IMR-90 (cell line): ENCODE results near the gene CRISPLD2. TPM values are rescaled to one million over a fixed set of nuclear protein-coding genes. Genes with fewer than 3 reads are reported as not detected.

ENCODE experiments used
- ATAC-seq: fragments of 200-7000 bp; cut with Tn5 transposase; 2 replicates; pipeline ENCODE4 v1.9.1; 2020; ENCODE audit warnings: low read depth, mild to moderate bottlenecking, moderate library complexity
- BruUV-seq: library from RNA; stranded (reverse); fragments of 400-500 nt; replicated peaks from 2 replicates; lab custom pipeline; 2021; lab: Mats Ljungman, UMichigan
- CTCF ChIA-PET: fragments of 300-600 bp; formaldehyde crosslinking; extraction: SDS; loops from one replicate; lab custom pipeline; 2021; ENCODE audit warnings: antibody characterized with exemption; lab: Yijun Ruan, JAX
- POLR2A ChIA-PET: fragments of 300-600 bp; sonication (Branson Sonifier 250); formaldehyde crosslinking; loops from one replicate; lab custom pipeline; 2022; ENCODE audit warnings: antibody characterized with exemption; ENCODE audit not compliant: unreplicated experiment; lab: Charles Lee
- DNase-seq: peaks from one replicate; pipeline ENCODE4 v3.0.0; 2013
- H2AFZ ChIP-seq: replicated peaks from 2 replicates; pipeline ENCODE3; 2013; ENCODE audit warnings: low read length, mild to moderate bottlenecking; ENCODE audit not compliant: poor library complexity
- H2AK5ac ChIP-seq: 2 replicates; pipeline ENCODE4 v1.6.1; 2013; ENCODE audit warnings: low read depth, low read length, inconsistent platforms
- H2AK9ac ChIP-seq: replicated peaks from 2 replicates; pipeline ENCODE3; 2013; ENCODE audit warnings: mild to moderate bottlenecking, low read depth, low read length, moderate library complexity; ENCODE audit not compliant: poor library complexity
- H2BK120ac ChIP-seq: 2 replicates; pipeline ENCODE4 v1.6.1; 2013; ENCODE audit warnings: low read depth, low read length, inconsistent platforms
- H2BK15ac ChIP-seq: 3 replicates; pipeline ENCODE4 v1.6.1; 2013; ENCODE audit warnings: low read depth, low read length, inconsistent platforms
- H2BK20ac ChIP-seq: 2 replicates; pipeline ENCODE4 v1.6.1; 2013; ENCODE audit warnings: low read depth, mild to moderate bottlenecking, inconsistent platforms, low read length, moderate library complexity
- H2BK5ac ChIP-seq: 2 replicates; pipeline ENCODE4 v1.6.1; 2013; ENCODE audit warnings: mild to moderate bottlenecking, low read depth, low read length, inconsistent platforms; ENCODE audit not compliant: poor library complexity, severe bottlenecking
- H3K14ac ChIP-seq: replicated peaks from 2 replicates; pipeline ENCODE4 v1.6.1; 2013; ENCODE audit warnings: low read depth, low read length, inconsistent platforms
- H3K18ac ChIP-seq: 2 replicates; pipeline ENCODE4 v1.6.1; 2013; ENCODE audit warnings: low read depth, low read length, control low read depth
- H3K23ac ChIP-seq: 2 replicates; pipeline ENCODE4 v1.6.1; 2013; ENCODE audit warnings: low read depth, low read length, inconsistent platforms
- H3K27ac ChIP-seq: 2 replicates; pipeline ENCODE4 v1.5.1; 2013; ENCODE audit warnings: mild to moderate bottlenecking, control low read depth, low read length; ENCODE audit not compliant: insufficient read depth
- H3K27me3 ChIP-seq: 2 replicates; pipeline ENCODE4 v1.6.1; 2013; ENCODE audit warnings: low read length; ENCODE audit not compliant: control insufficient read depth, insufficient read depth
- H3K36me3 ChIP-seq: 2 replicates; pipeline ENCODE4 v1.6.1; 2013; ENCODE audit warnings: low read length, mixed read lengths; ENCODE audit not compliant: control insufficient read depth, insufficient read depth
- H3K4ac ChIP-seq: 2 replicates; pipeline ENCODE4 v1.6.1; 2013; ENCODE audit warnings: low read depth, low read length, inconsistent platforms
- H3K4me1 ChIP-seq: 2 replicates; pipeline ENCODE4 v1.6.1; 2013; ENCODE audit warnings: low read length, mixed read lengths; ENCODE audit not compliant: control insufficient read depth, insufficient read depth
- H3K4me2 ChIP-seq: 2 replicates; pipeline ENCODE4 v1.6.1; 2013; ENCODE audit warnings: low read depth, mild to moderate bottlenecking, control low read depth, low read length, moderate library complexity
- H3K4me3 ChIP-seq: 2 replicates; pipeline ENCODE4 v1.5.1; 2013; ENCODE audit warnings: low read depth, mild to moderate bottlenecking, control low read depth, low read length, moderate library complexity; ENCODE audit not compliant: insufficient read depth
- H3K56ac ChIP-seq: 2 replicates; pipeline ENCODE4 v1.6.1; 2013; ENCODE audit warnings: low read length, inconsistent platforms; ENCODE audit not compliant: insufficient read depth; ENCODE audit errors: extremely low read depth
- H3K79me1 ChIP-seq, 2 experiments: 2 replicates each; pipeline ENCODE4 v1.6.1; 2013; ENCODE audit warnings: low read length in 2 of 2, inconsistent platforms in 1 of 2, low read depth in 1 of 2
- H3K9ac ChIP-seq: 2 replicates; pipeline ENCODE4 v1.6.1; 2013; ENCODE audit warnings: low read depth, low read length, control low read depth
- H3K9me1 ChIP-seq: 2 replicates; pipeline ENCODE4 v1.6.1; 2013; ENCODE audit warnings: low read length, inconsistent platforms; ENCODE audit not compliant: insufficient read depth
- H3K9me3 ChIP-seq: 2 replicates; pipeline ENCODE4 v1.6.1; 2013; ENCODE audit warnings: low read length; ENCODE audit not compliant: control insufficient read depth, insufficient read depth
- H4K20me1 ChIP-seq: 2 replicates; pipeline ENCODE4 v1.6.1; 2013; ENCODE audit warnings: low read length, inconsistent platforms; ENCODE audit not compliant: insufficient read depth
- H4K5ac ChIP-seq: 2 replicates; pipeline ENCODE4 v1.6.1; 2013; ENCODE audit warnings: mild to moderate bottlenecking, low read depth, low read length, control low read depth
- H4K8ac ChIP-seq, 2 experiments: 2 replicates each; pipeline ENCODE4 v1.6.1; 2013; ENCODE audit warnings: low read depth in 2 of 2, low read length in 2 of 2, control low read depth in 1 of 2, inconsistent platforms in 1 of 2
- H4K91ac ChIP-seq: 2 replicates; pipeline ENCODE4 v1.6.1; 2013; ENCODE audit warnings: low read depth, low read length, inconsistent platforms; ENCODE audit not compliant: insufficient read depth
- BHLHE40 ChIP-seq: fragments of 150-350 bp; IDR thresholded peaks from 2 replicates; pipeline ENCODE4 v1.6.1; 2016; ENCODE audit warnings: mild to moderate bottlenecking, low read depth, low read length
- CEBPB ChIP-seq: IDR thresholded peaks from 2 replicates; pipeline ENCODE4 v1.6.1; 2012; ENCODE audit warnings: low read depth, low read length, improper control_type of control experiment
- CHD1 ChIP-seq: IDR thresholded peaks from 2 replicates; pipeline ENCODE4 v1.6.1; 2012; ENCODE audit warnings: low read depth, low read length, improper control_type of control experiment
- CTCF ChIP-seq: conservative IDR thresholded peaks from 2 replicates; pipeline ENCODE4 v1.5.1; 2012; ENCODE audit warnings: mild to moderate bottlenecking, low read depth, low read length, improper control_type of control experiment
- ELK1 ChIP-seq: fragments of 150-350 bp; IDR thresholded peaks from 2 replicates; pipeline ENCODE4 v1.6.1; 2016; ENCODE audit warnings: low read depth, mild to moderate bottlenecking, low read length, moderate library complexity, borderline replicate concordance
- FOS ChIP-seq: fragments of 150-350 bp; IDR thresholded peaks from 2 replicates; pipeline ENCODE4 v1.6.1; 2016; ENCODE audit warnings: low read depth, low read length
- MAZ ChIP-seq: IDR thresholded peaks from 2 replicates; pipeline ENCODE4 v1.6.1; 2012; ENCODE audit warnings: low read depth, mild to moderate bottlenecking, low read length, improper control_type of control experiment, moderate library complexity, borderline replicate concordance
- MXI1 ChIP-seq: IDR thresholded peaks from 2 replicates; pipeline ENCODE4 v1.6.1; 2012; ENCODE audit warnings: low read depth, mild to moderate bottlenecking, low read length, moderate library complexity, borderline replicate concordance
- NFE2L2 ChIP-seq: fragments of 150-350 bp; IDR thresholded peaks from 2 replicates; pipeline ENCODE4 v1.6.1; 2016; ENCODE audit warnings: low read depth, mild to moderate bottlenecking, low read length
- POLR2A ChIP-seq: IDR thresholded peaks from 2 replicates; pipeline ENCODE4 v1.6.1; 2012; ENCODE audit warnings: mild to moderate bottlenecking, low read depth, low read length
- RAD21 ChIP-seq: IDR thresholded peaks from 2 replicates; pipeline ENCODE4 v1.6.1; 2012; ENCODE audit warnings: low read length, improper control_type of control experiment
- RCOR1 ChIP-seq: IDR thresholded peaks from 2 replicates; pipeline ENCODE4 v1.6.1; 2012; ENCODE audit warnings: mild to moderate bottlenecking, low read length, improper control_type of control experiment; ENCODE audit not compliant: insufficient replicate concordance
- RFX5 ChIP-seq: IDR thresholded peaks from 2 replicates; pipeline ENCODE4 v1.8.0; 2012; ENCODE audit warnings: low read depth, mild to moderate bottlenecking, low read length, moderate library complexity
- SMC3 ChIP-seq: fragments of 150-350 bp; IDR thresholded peaks from 2 replicates; pipeline ENCODE4 v1.6.1; 2016; ENCODE audit warnings: low read depth, mild to moderate bottlenecking, antibody characterized with exemption, low read length, moderate library complexity
- USF2 ChIP-seq: fragments of 150-350 bp; IDR thresholded peaks from 2 replicates; pipeline ENCODE4 v1.6.1; 2017; ENCODE audit warnings: mild to moderate bottlenecking, antibody characterized with exemption, low read length, low read depth
- WGBS, 2 experiments: methylation state at CpG; one replicate each; pipeline versions ENCODE4 v1.1.5 to v1.1.7; 2013; ENCODE audit warnings: missing lambda C conversion rate in 2 of 2; ENCODE audit not compliant: insufficient read length in 1 of 2; ENCODE audit errors: extremely low coverage in 2 of 2; 5-methylcytosine and 5-hydroxymethylcytosine counted together
- dilution Hi-C: fragments of 300-500 bp; cut with HindIII; formaldehyde crosslinking; loops from one replicate; pipeline ENCODE4 v1.14.3; 2018; ENCODE audit warnings: low sequenced_read_pairs; ENCODE audit not compliant: unreplicated experiment
- in situ Hi-C: fragments of 300-500 bp; cut with MboI; formaldehyde crosslinking; loops from 3 replicates; pipeline ENCODE4 v1.14.3; 2019; ENCODE audit warnings: low sequenced_read_pairs, inconsistent platforms, mixed read lengths
- intact Hi-C: fragments of 100-400 bp; cut with micrococcal nuclease; formaldehyde crosslinking; loops from 2 replicates; pipeline ENCODE4 v1.10.0; 2022
- polyA plus RNA-seq, 3 experiments: library from polyadenylated mRNA; depleted of rRNA; stranded (reverse); fragments of >200 nt; gene quantifications; 2 replicates each; pipeline ENCODE4 v1.2.3, GENCODE V29; 2012; ENCODE audit warnings: low replicate concordance in 1 of 3
- total RNA-seq: library from RNA; depleted of rRNA; stranded (reverse); fragments of >200 nt; gene quantifications from 2 replicates; pipeline ENCODE4 v1.2.3, GENCODE V29; 2012

Gene CRISPLD2
- total and polyA plus RNA-seq, 2 of the 4 experiments (the other 2 are of a cell fraction), result 23.1 to 37.5 TPM

- no peak overlapping the region for H3K4ac ChIP-seq
- H3K79me1 ChIP-seq, result no peaks in the 10 kb centered on the region
- H3K36me3 ChIP-seq, result no peaks in the 10 kb centered on the region
- 78% methylated on average over 15 of the region's 23 CpGs; no CpG with 5 or more reads in 1 of the 2 experiments for WGBS, 2 experiments
- 0 out of 2 replicates have a peak overlapping the region, but pooled peaks have one; percentile 17 for H2BK20ac ChIP-seq
- H3K4me2 ChIP-seq, result no peak overlapping the region
- no peak overlapping the region for H3K9ac ChIP-seq
- no peak overlapping the region for H4K91ac ChIP-seq
- CTCF ChIA-PET, result interaction anchor here (0.7 kb wide), 1 partner anchor 47 kb away, joined by 4 read pairs; no protein-coding TSS in a partner anchor
- no peaks in the 10 kb centered on the region for H3K27me3 ChIP-seq
- intact Hi-C loops, result loop anchor here (1.0 to 2.0 kb wide), 2 partner anchors 28 to 162 kb away; no protein-coding TSS in a partner anchor
- DNase-seq (no peak), ATAC-seq (no peak)
- no peak overlapping the region for H3K18ac ChIP-seq
- no peak overlapping the region for H2AK9ac ChIP-seq
- H3K4me1 ChIP-seq, result peaks cover 13% of the 10 kb centered on the region; the same call in 1 of the 2 replicates
- H3K56ac ChIP-seq, result no peak overlapping the region
- POLR2A ChIA-PET, result no interaction called here
- in situ Hi-C loops, result no loop called here
- H4K8ac ChIP-seq, result no peak overlapping the region
- no peak overlapping the region for H2AK5ac ChIP-seq
- H3K4me3 ChIP-seq, result no peak overlapping the region
- no peak overlapping the region for H2BK5ac ChIP-seq
- H4K20me1 ChIP-seq, result no peaks in the 10 kb centered on the region
- H2BK15ac ChIP-seq, result no peak overlapping the region
- H3K23ac ChIP-seq, result no peak overlapping the region
- no peak overlapping the region for H3K14ac ChIP-seq
- H3K27ac ChIP-seq, result no peak overlapping the region
- BruUV-seq, result no TSS peak
- H3K9me3 ChIP-seq, result no peaks in the 10 kb centered on the region
- peak overlapping the region; percentile 2 for H2AFZ ChIP-seq
- no peaks in the 10 kb centered on the region for H3K9me1 ChIP-seq
- no peak overlapping the region for H2BK120ac ChIP-seq
- H4K5ac ChIP-seq, result no peak overlapping the region
- dilution Hi-C loops, result no loop called here
- TF ChIP-seq RFX5 (no peak), RCOR1 (no peak), BHLHE40 (no peak), CEBPB (no peak), USF2 (no peak), CHD1 (no peak), FOS (no peak), CTCF (no peak), POLR2A (no peak), SMC3 (no peak), MXI1 (no peak), NFE2L2 (no peak), RAD21 (no peak), MAZ (no peak), ELK1 (no peak)
Measured at GRCh38 chr16:84924331-84925091, 104.7 kb downstream of the CRISPLD2 start.
